Testis (tissue), 3 donors: Measurements from ENCODE around the gene NUP214. TPM values are rescaled to one million over a fixed set of nuclear protein-coding genes. Genes with fewer than 3 reads are reported as not detected.

Experiments used
- DNase-seq: peaks from one replicate; pipeline ENCODE4 v3.0.0-alpha.2; 2019
- H3K27ac ChIP-seq, 2 donors: fragments of 200-600 bp; sonication (generic); one replicate each; pipeline ENCODE4 v1.5.1; 2019
- H3K27me3 ChIP-seq: fragments of 200-600 bp; sonication (generic); one replicate; pipeline ENCODE4 v1.5.1; 2019
- H3K36me3 ChIP-seq: fragments of 200-600 bp; sonication (generic); one replicate; pipeline ENCODE4 v1.5.1; 2017; ENCODE audit warnings: low read depth; ENCODE audit errors: missing control alignments
- H3K4me1 ChIP-seq: fragments of 200-600 bp; sonication (generic); one replicate; pipeline ENCODE4 v1.5.1; 2019
- H3K4me3 ChIP-seq, 2 donors: fragments of 200-600 bp; sonication (generic); one replicate each; pipeline ENCODE4 v1.5.1; 2017 to 2019
- H3K9me3 ChIP-seq: fragments of 200-600 bp; sonication (generic); one replicate; pipeline ENCODE4 v1.5.1; 2017
- CTCF ChIP-seq, 3 experiments: fragments of 450-650 bp in 2 of 3; fragments of 200-600 bp in 1 of 3; sonication (generic) in 1 of 3; IDR thresholded peaks; one replicate each; pipeline ENCODE4 v1.5.1; 2016 to 2019; ENCODE audit warnings: antibody characterized with exemption in 3 of 3, mild to moderate bottlenecking in 2 of 3, moderate library complexity in 1 of 3
- POLR2A ChIP-seq: fragments of 450-650 bp; IDR thresholded peaks from one replicate; pipeline ENCODE4 v1.6.1; 2017; ENCODE audit warnings: antibody characterized with exemption, mild to moderate bottlenecking, moderate library complexity
- WGBS, 2 donors: methylation state at CpG; one replicate each; pipeline ENCODE4 v1.1.5; 2018; 5-methylcytosine and 5-hydroxymethylcytosine counted together
- intact Hi-C: fragments of 100-400 bp; cut with DNase I; formaldehyde crosslinking; loops from one replicate; pipeline ENCODE4 v1.15.1; 2023; ENCODE audit warnings: low total_unique reads
- polyA plus RNA-seq: library from polyadenylated mRNA; stranded (reverse); fragments of 350-450 nt; fragmentation: Illumina TruSeq; extraction: RNeasy Lipid Tissue Mini Kit (QIAGEN cat#74804); gene quantifications from one replicate; pipeline ENCODE4 v1.2.3, GENCODE V29; 2014; ENCODE audit warnings: low read depth, low replicate concordance; ENCODE audit not compliant: insufficient read depth
- total RNA-seq, 2 donors: library from RNA; depleted of rRNA; stranded (reverse); fragments of >200 nt; gene quantifications; one replicate each; pipeline ENCODE4 v1.2.3, GENCODE V29; 2016

Gene NUP214
- total and polyA plus RNA-seq, 3 donors from 2014 or later: 190 to 250 (median 237) TPM

- intact Hi-C loops: no loop called here
- no peak for DNase-seq
- H3K9me3 ChIP-seq: no peaks in the 10 kb centered on the region
- H3K27me3 ChIP-seq: no peaks in the 10 kb centered on the region
- H3K27ac ChIP-seq: no peak overlapping the region
- no peak overlapping the region for H3K4me3 ChIP-seq
- no peaks in the 10 kb centered on the region for H3K36me3 ChIP-seq
- TF ChIP-seq CTCF (IDR thresholded peaks at IDR 0.05) (no peak), POLR2A (no peak)
- WGBS, 2 donors: 80 to 82% methylated on average over 5 to 7 of the region's 7 CpGs
- no peaks in the 10 kb centered on the region for H3K4me1 ChIP-seq
Measured at GRCh38 chr9:131237291-131237690, 111.9 kb downstream of the NUP214 start.

GRCh38 chr9:131237931-131238401 is 112.6 kb downstream of the NUP214 start:
- Histone ChIP-seq H3K9me3 (no peaks in the 10 kb centered on the region), H3K4me1 (no peaks in the 10 kb centered on the region), H3K27me3 (no peaks in the 10 kb centered on the region), H3K4me3 (no peak overlapping the region), H3K27ac (no peak overlapping the region), H3K36me3 (no peaks in the 10 kb centered on the region)
- intact Hi-C loops: no loop called here
- TF ChIP-seq CTCF (IDR thresholded peaks at IDR 0.05): no peak
- no peak for TF ChIP-seq POLR2A
- WGBS, 2 donors: 55 to 65% methylated on average over 11 of the region's 11 CpGs
- DNase-seq: peak; percentile 57

GRCh38 chr9:131238402-131239021 is 113.1 kb downstream of the NUP214 start:
- intact Hi-C loops: no loop called here
- Histone ChIP-seq H3K36me3 (no peaks in the 10 kb centered on the region), H3K4me3 (no peak overlapping the region), H3K4me1 (no peaks in the 10 kb centered on the region), H3K27me3 (no peaks in the 10 kb centered on the region), H3K9me3 (no peaks in the 10 kb centered on the region), H3K27ac (no peak overlapping the region)
- TF ChIP-seq POLR2A: no peak
- TF ChIP-seq CTCF (IDR thresholded peaks at IDR 0.05): no peak
- no peak for DNase-seq
- WGBS, 2 donors: 66% methylated on average over 18 to 23 of the region's 23 CpGs

GRCh38 chr9:131239161-131239975 is 114.0 kb downstream of the NUP214 start:
- no peaks in the 10 kb centered on the region for H3K27me3 ChIP-seq
- 89% methylated on average over 17 to 23 of the region's 23 CpGs for WGBS, 2 donors
- H3K4me1 ChIP-seq: no peaks in the 10 kb centered on the region
- no peak overlapping the region for H3K4me3 ChIP-seq
- H3K27ac ChIP-seq: no peak overlapping the region
- TF ChIP-seq CTCF (IDR thresholded peaks at IDR 0.05): no peak
- no peak for DNase-seq
- no peaks in the 10 kb centered on the region for H3K36me3 ChIP-seq
- intact Hi-C loops: no loop called here
- no peaks in the 10 kb centered on the region for H3K9me3 ChIP-seq
